Transverse colon (tissue), 4 donors: Measurements from ENCODE around the gene PPY.

ENCODE experiments used
- EP300 ChIP-seq: sonication (generic); formaldehyde crosslinking; IDR thresholded peaks from one replicate; pipeline ENCODE4 v1.6.1; 2017; ENCODE audit warnings: antibody characterized with exemption, low read depth
- POLR2A ChIP-seq: fragments of 450-650 bp; IDR thresholded peaks from one replicate; pipeline ENCODE4 v1.6.1; 2016; ENCODE audit warnings: antibody characterized with exemption, mild to moderate bottlenecking, moderate library complexity
- POLR2AphosphoS5 ChIP-seq, 3 donors: sonication (generic); formaldehyde crosslinking; IDR thresholded peaks; one replicate each; pipeline ENCODE4 v1.6.1; 2016; ENCODE audit warnings: antibody characterized with exemption in 3 of 3
- TF ChIP-seq, protein P1 (sequence below), 5 experiments: fragments of 200-600 bp in 3 of 5; fragments of 450-650 bp in 2 of 5; sonication (generic) in 3 of 5; IDR thresholded peaks; 1 replicate in 2 of 5; 2 replicates in 3 of 5; pipeline ENCODE4 v1.5.1; 2016 to 2017; ENCODE audit warnings: antibody characterized with exemption in 5 of 5, inconsistent platforms in 3 of 5, mild to moderate bottlenecking in 2 of 5, moderate library complexity in 1 of 5

DNA sequence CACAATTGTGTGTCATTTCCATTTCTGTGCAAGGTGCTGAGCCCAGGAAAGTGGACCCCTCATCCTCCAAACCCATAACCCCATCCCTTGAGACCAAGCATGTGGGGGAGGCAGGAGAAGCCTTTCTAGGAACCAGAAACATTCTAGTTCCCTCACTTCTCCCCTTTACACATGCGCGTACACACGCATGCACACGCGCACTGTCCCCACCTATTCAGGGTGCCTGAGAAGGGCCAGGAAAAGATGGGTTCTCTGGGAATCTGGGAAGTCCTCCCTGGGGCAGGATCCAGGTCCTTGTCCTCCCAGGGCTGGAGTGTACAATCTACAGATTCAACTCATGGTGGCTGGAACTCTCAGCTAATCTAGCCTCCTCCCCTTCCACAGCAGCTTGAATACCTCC lies 2.4 kb downstream of the PPY start:
- TF ChIP-seq, protein P1, sequence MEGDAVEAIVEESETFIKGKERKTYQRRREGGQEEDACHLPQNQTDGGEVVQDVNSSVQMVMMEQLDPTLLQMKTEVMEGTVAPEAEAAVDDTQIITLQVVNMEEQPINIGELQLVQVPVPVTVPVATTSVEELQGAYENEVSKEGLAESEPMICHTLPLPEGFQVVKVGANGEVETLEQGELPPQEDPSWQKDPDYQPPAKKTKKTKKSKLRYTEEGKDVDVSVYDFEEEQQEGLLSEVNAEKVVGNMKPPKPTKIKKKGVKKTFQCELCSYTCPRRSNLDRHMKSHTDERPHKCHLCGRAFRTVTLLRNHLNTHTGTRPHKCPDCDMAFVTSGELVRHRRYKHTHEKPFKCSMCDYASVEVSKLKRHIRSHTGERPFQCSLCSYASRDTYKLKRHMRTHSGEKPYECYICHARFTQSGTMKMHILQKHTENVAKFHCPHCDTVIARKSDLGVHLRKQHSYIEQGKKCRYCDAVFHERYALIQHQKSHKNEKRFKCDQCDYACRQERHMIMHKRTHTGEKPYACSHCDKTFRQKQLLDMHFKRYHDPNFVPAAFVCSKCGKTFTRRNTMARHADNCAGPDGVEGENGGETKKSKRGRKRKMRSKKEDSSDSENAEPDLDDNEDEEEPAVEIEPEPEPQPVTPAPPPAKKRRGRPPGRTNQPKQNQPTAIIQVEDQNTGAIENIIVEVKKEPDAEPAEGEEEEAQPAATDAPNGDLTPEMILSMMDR (IDR thresholded peaks at IDR 0.05): no peak
- no peak for TF ChIP-seq POLR2A
- TF ChIP-seq POLR2AphosphoS5 (IDR thresholded peaks at IDR 0.05): no peak
- TF ChIP-seq EP300: no peak
